K562 treated with DMSO at 1 percent for 48 hours (cell line): ENCODE results near the gene RASL10B. TPM values are rescaled to one million over a fixed set of nuclear protein-coding genes. Genes with fewer than 3 reads are reported as not detected.

Experiments used
- total RNA-seq: library from RNA; unstranded; fragments of 300-600 nt; gene quantifications from 2 replicates; pipeline ENCODE4 v1.2.3, GENCODE V29; 2022; ENCODE audit warnings: low replicate concordance; ENCODE audit errors: extremely low read depth

The RASL10B gene, protein sequence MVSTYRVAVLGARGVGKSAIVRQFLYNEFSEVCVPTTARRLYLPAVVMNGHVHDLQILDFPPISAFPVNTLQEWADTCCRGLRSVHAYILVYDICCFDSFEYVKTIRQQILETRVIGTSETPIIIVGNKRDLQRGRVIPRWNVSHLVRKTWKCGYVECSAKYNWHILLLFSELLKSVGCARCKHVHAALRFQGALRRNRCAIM
- total RNA-seq: not detected in 2 replicates

GRCh38 chr17:35731239-35731916 lies at the start of gene RASL10B:
RASL10B (plus strand) TSS chr17:35731639; CDS start chr17:35735185, 3,546 bp downstream.

GRCh38 chr17:35752945-35753764 lies 21.7 kb downstream of the RASL10B start, which contains the start of gene GAS2L2:
GAS2L2 (minus strand) TSS chr17:35753239; CDS start chr17:35752850, 389 bp downstream.

GRCh38 chr17:35760587-35760986 lies 29.1 kb downstream of the RASL10B start, which contains the start of gene C17orf50:
C17orf50 (plus strand) TSS chr17:35760887; CDS start chr17:35760942, 55 bp downstream.

Other genes starting within 250 kb of the RASL10B start
- not detected in 2 replicates for gene SLFN12L, start 194.0 kb upstream of the RASL10B start, total RNA-seq
- not detected in 2 replicates for gene SLFN14, start 170.8 kb upstream of the RASL10B start, total RNA-seq
- not detected in 2 replicates for gene PEX12, start 153.1 kb upstream of the RASL10B start, total RNA-seq
- gene AP2B1, start 144.3 kb upstream of the RASL10B start, total RNA-seq: 113 TPM in 1 of 2 replicates, not detected in the other
- gene GAS2L2, start 21.6 kb downstream of the RASL10B start, total RNA-seq: not detected in 2 replicates
- gene C17orf50, start 29.2 kb downstream of the RASL10B start, total RNA-seq: not detected in 2 replicates
- not detected in 2 replicates for gene MMP28, start 64.0 kb downstream of the RASL10B start, total RNA-seq
- gene TAF15, start 77.8 kb downstream of the RASL10B start, total RNA-seq: not detected in 2 replicates
- not detected in 2 replicates for gene HEATR9, start 137.3 kb downstream of the RASL10B start, total RNA-seq
- not detected in 2 replicates for gene CCL5, start 148.7 kb downstream of the RASL10B start, total RNA-seq
- gene RDM1, start 199.1 kb downstream of the RASL10B start, total RNA-seq: not detected in 2 replicates
- not detected in 2 replicates for gene LYZL6, start 212.1 kb downstream of the RASL10B start, total RNA-seq
- not detected in 2 replicates for gene CCL16, start 249.9 kb downstream of the RASL10B start, total RNA-seq